NCI-H1930 (cell line): ENCODE measurements around the gene TLNRD1.
A peak's percentile ranks its signal among the peaks of the same experiment; 100 is the strongest.
"Not testable (repeated sequence)": the region's sequence is repeated elsewhere in the genome, so short reads cannot be mapped to it uniquely, and the experiment has no call there.

Experiments
- DNase-seq, 2 experiments: peaks; one replicate each; lab custom pipeline; 2025; lab: John Stamatoyannopoulos, UW

The TLNRD1 gene

GRCh38 chr15:81000624-81001151, at the start of gene TLNRD1:
Gene TLNRD1 (plus strand): TSS chr15:81000923. CDS start chr15:81002272, 1,349 bp downstream.
- DNase-seq, result peak; percentile 50 to 63

GRCh38 chr15:80951941-80952340, 48.8 kb upstream of the TLNRD1 start:
- no peak for DNase-seq

GRCh38 chr15:80953001-80953952, 47.4 kb upstream of the TLNRD1 start:
- DNase-seq, result no peak

GRCh38 chr15:80953953-80954778, 46.6 kb upstream of the TLNRD1 start:
- no peak for DNase-seq

GRCh38 chr15:80955571-80956452, 44.9 kb upstream of the TLNRD1 start:
- DNase-seq, result not testable (repeated sequence)

GRCh38 chr15:80957556-80957955, 43.2 kb upstream of the TLNRD1 start:
- no peak for DNase-seq

- no peak for DNase-seq
Observed at GRCh38 chr15:80957976-80958375, 42.7 kb upstream of the TLNRD1 start.

GRCh38 chr15:80958818-80959495, 41.8 kb upstream of the TLNRD1 start:
- no peak for DNase-seq

- DNase-seq, result not testable (repeated sequence)
Observed at GRCh38 chr15:80965454-80965853, 35.3 kb upstream of the TLNRD1 start.

GRCh38 chr15:80966431-80967197, 34.1 kb upstream of the TLNRD1 start:
- DNase-seq, result no peak

GRCh38 chr15:80967451-80967850, 33.3 kb upstream of the TLNRD1 start:
- DNase-seq, result no peak

GRCh38 chr15:80967991-80968510, 32.7 kb upstream of the TLNRD1 start:
- no peak for DNase-seq

- no peak for DNase-seq
Observed at GRCh38 chr15:80969316-80969715, 31.4 kb upstream of the TLNRD1 start.

GRCh38 chr15:80970018-80970657, 30.6 kb upstream of the TLNRD1 start:
- peak in 1 of 2 experiments; percentile 15 for DNase-seq

GRCh38 chr15:80970658-80971057, 30.1 kb upstream of the TLNRD1 start:
- DNase-seq, result no peak

- DNase-seq, result no peak
Observed at GRCh38 chr15:80971143-80971542, 29.6 kb upstream of the TLNRD1 start.

- DNase-seq, result no peak
Observed at GRCh38 chr15:80972276-80972675, 28.4 kb upstream of the TLNRD1 start.

- no peak for DNase-seq
Observed at GRCh38 chr15:80974914-80975313, 25.8 kb upstream of the TLNRD1 start.

- DNase-seq, result no peak
Observed at GRCh38 chr15:80976851-80977250, 23.9 kb upstream of the TLNRD1 start.
